HCT116 (cell line): ENCODE measurements around the gene DLG2. TPM values are rescaled to one million over a fixed set of nuclear protein-coding genes. Genes with fewer than 3 reads are reported as not detected.

Source experiments
- ATAC-seq: fragments of 200-7000 bp; cut with Tn5 transposase; 2 replicates; pipeline ENCODE4 v1.9.1; 2020; ENCODE audit warnings: mild to moderate bottlenecking, moderate library complexity
- BruUV-seq: library from RNA; stranded (reverse); fragments of 400-500 nt; replicated peaks from 2 replicates; lab custom pipeline; 2021; lab: Mats Ljungman, UMichigan
- CTCF ChIA-PET: fragments of 300-600 bp; sonication (Branson Sonifier 250); formaldehyde crosslinking; loops from one replicate; lab custom pipeline; 2021; ENCODE audit warnings: antibody characterized with exemption; lab: Charles Lee
- POLR2A ChIA-PET: fragments of 300-600, 350-600 bp; sonication (Branson Sonifier 250); formaldehyde crosslinking; loops from one replicate; lab custom pipeline; 2021; ENCODE audit warnings: antibody characterized with exemption; lab: Charles Lee
- RAD21 ChIA-PET, 2 experiments: fragments of 300-600 bp; sonication (Branson Sonifier 250); formaldehyde crosslinking; loops; one replicate each; lab custom pipeline; 2023; ENCODE audit warnings: low total read pairs in 2 of 2; ENCODE audit not compliant: uncharacterized antibody in 2 of 2, unreplicated experiment in 2 of 2, low non-redundant PET in 1 of 2; lab: Charles Lee
- DNase-seq: peaks from one replicate; pipeline ENCODE4 v3.0.0-alpha.2; 2010; ENCODE audit warnings: low read depth, low spot score
- H2AFZ ChIP-seq: fragments of 200-600 bp; shearing (Covaris generic), sonication (generic); 2 replicates; pipeline ENCODE4 v1.6.1; 2017; ENCODE audit warnings: low read depth, mixed run types, mixed read lengths, antibody characterized with exemption, low read length; ENCODE audit not compliant: poor library complexity, severe bottlenecking
- H3K27ac ChIP-seq: 2 replicates; pipeline ENCODE4 v1.5.1; 2012; ENCODE audit warnings: low read depth, low read length
- H3K27me3 ChIP-seq: fragments of 200-600 bp; sonication (generic); 2 replicates; pipeline ENCODE4 v1.6.1; 2016; ENCODE audit warnings: mixed run types, low read length, mixed read lengths; ENCODE audit not compliant: insufficient read depth
- H3K36me3 ChIP-seq, 2 experiments: fragments of 200-500 bp in 1 of 2; fragments of 200-600 bp in 1 of 2; sonication (Bioruptor generic) in 1 of 2; sonication (generic) in 1 of 2; 2 replicates each; pipeline versions ENCODE4 v1.5.1 to v1.6.1; 2014 to 2016; ENCODE audit warnings: low read length in 2 of 2, inconsistent platforms in 1 of 2, mixed read lengths in 1 of 2, mixed run types in 1 of 2; ENCODE audit not compliant: insufficient read depth in 2 of 2, control insufficient read depth in 1 of 2
- H3K4me1 ChIP-seq, 2 experiments: fragments of 200-600 bp in 1 of 2; sonication (generic) in 1 of 2; 2 replicates each; pipeline versions ENCODE4 v1.5.1 to v1.6.1; 2012 to 2017; ENCODE audit warnings: low read length in 2 of 2, inconsistent platforms in 1 of 2, mild to moderate bottlenecking in 1 of 2, mixed read lengths in 1 of 2, mixed run types in 1 of 2, moderate library complexity in 1 of 2; ENCODE audit not compliant: insufficient read depth in 2 of 2, control insufficient read depth in 1 of 2
- H3K4me2 ChIP-seq: fragments of 200-600 bp; sonication (generic); 2 replicates; pipeline ENCODE4 v1.6.1; 2017; ENCODE audit warnings: mixed run types, low read length, mixed read lengths
- H3K4me3 ChIP-seq, 2 experiments: fragments of 200-600 bp in 1 of 2; sonication (generic) in 1 of 2; replicated peaks in 1 of 2; 2 replicates each; pipeline ENCODE4 v1.5.1; 2011 to 2016; ENCODE audit warnings: low read length in 2 of 2, control low read depth in 1 of 2, low read depth in 1 of 2, mild to moderate bottlenecking in 1 of 2, mixed read lengths in 1 of 2, mixed run types in 1 of 2
- H3K79me2 ChIP-seq: fragments of 200-600 bp; sonication (generic); 2 replicates; pipeline ENCODE4 v1.6.1; 2017; ENCODE audit warnings: mild to moderate bottlenecking, mixed run types, low read length, moderate library complexity, mixed read lengths; ENCODE audit not compliant: insufficient read depth
- H3K9ac ChIP-seq: fragments of 200-600 bp; sonication (generic); 2 replicates; pipeline ENCODE4 v1.6.1; 2016; ENCODE audit warnings: low read length, mixed read lengths
- H3K9me2 ChIP-seq: fragments of 200-600 bp; sonication (generic), shearing (Covaris generic); 2 replicates; pipeline ENCODE4 v1.6.1; 2017; ENCODE audit warnings: mixed run types, mild to moderate bottlenecking, moderate library complexity; ENCODE audit not compliant: insufficient read depth
- H3K9me3 ChIP-seq, 2 experiments: fragments of 200-500 bp in 1 of 2; fragments of 200-600 bp in 1 of 2; sonication (Bioruptor generic) in 1 of 2; sonication (generic) in 1 of 2; 2 replicates each; pipeline ENCODE4 v1.6.1; 2014 to 2017; ENCODE audit warnings: low read length in 2 of 2, mixed read lengths in 2 of 2, inconsistent platforms in 1 of 2, low read depth in 1 of 2, mild to moderate bottlenecking in 1 of 2, mixed run types in 1 of 2, moderate library complexity in 1 of 2; ENCODE audit not compliant: control insufficient read depth in 1 of 2, insufficient read depth in 1 of 2
- H4K20me1 ChIP-seq: fragments of 200-600 bp; sonication (generic), shearing (Covaris generic); 2 replicates; pipeline ENCODE4 v1.6.1; 2017; ENCODE audit warnings: mixed run types, mild to moderate bottlenecking, moderate library complexity; ENCODE audit not compliant: insufficient read depth
- ATF3 ChIP-seq: IDR thresholded peaks from 2 replicates; pipeline ENCODE4 v1.6.1; 2012
- CTCF ChIP-seq, 3 experiments: fragments of 200-600 bp in 1 of 3; sonication (generic) in 1 of 3; IDR thresholded peaks in 2 of 3; conservative IDR thresholded peaks in 1 of 3; 2 replicates each; pipeline ENCODE4 v1.5.1; 2012 to 2017; ENCODE audit warnings: low read depth in 2 of 3, low read length in 2 of 3, antibody characterized with exemption in 1 of 3, borderline replicate concordance in 1 of 3, control low read depth in 1 of 3, mild to moderate bottlenecking in 1 of 3, mixed read lengths in 1 of 3, mixed run types in 1 of 3, moderate library complexity in 1 of 3; ENCODE audit not compliant: insufficient read depth in 1 of 3
- EGR1 ChIP-seq: IDR thresholded peaks from 2 replicates; pipeline ENCODE4 v1.6.1; 2012; ENCODE audit warnings: low read depth
- ELF1 ChIP-seq: IDR thresholded peaks from 2 replicates; pipeline ENCODE4 v1.6.1; 2012; ENCODE audit warnings: low read depth, borderline replicate concordance
- EZH2 ChIP-seq: fragments of 200-600 bp; sonication (generic); IDR thresholded peaks from 2 replicates; pipeline ENCODE4 v1.6.1; 2017; ENCODE audit warnings: antibody characterized with exemption, mixed run types
- EZH2phosphoT487 ChIP-seq: fragments of 200-600 bp; IDR thresholded peaks from 2 replicates; pipeline ENCODE4 v1.6.1; 2018; ENCODE audit warnings: antibody characterized with exemption, borderline replicate concordance
- POLR2AphosphoS5 ChIP-seq: IDR thresholded peaks from 2 replicates; pipeline ENCODE4 v1.6.1; 2011; ENCODE audit warnings: mild to moderate bottlenecking, low read depth, low read length, moderate library complexity
- RAD21 ChIP-seq: IDR thresholded peaks from 2 replicates; pipeline ENCODE4 v1.6.1; 2012; ENCODE audit warnings: low read depth, mild to moderate bottlenecking
- REST ChIP-seq: IDR thresholded peaks from 2 replicates; pipeline ENCODE4 v1.6.1; 2012; ENCODE audit warnings: low read depth
- SIN3A ChIP-seq: IDR thresholded peaks from 2 replicates; pipeline ENCODE4 v1.6.1; 2012; ENCODE audit warnings: low read depth
- SP1 ChIP-seq: IDR thresholded peaks from 2 replicates; pipeline ENCODE4 v1.6.1; 2012; ENCODE audit warnings: low read depth
- SRF ChIP-seq: IDR thresholded peaks from 2 replicates; pipeline ENCODE4 v1.6.1; 2012; ENCODE audit warnings: low read depth
- TCF7L2 ChIP-seq: IDR thresholded peaks from 2 replicates; pipeline ENCODE4 v1.7.0; 2011; ENCODE audit warnings: borderline replicate concordance, inconsistent platforms; ENCODE audit not compliant: insufficient read depth, insufficient read length; ENCODE audit errors: extremely low read depth
- YY1 ChIP-seq: IDR thresholded peaks from 2 replicates; pipeline ENCODE4 v1.6.1; 2011; ENCODE audit warnings: low read length, low read depth, moderate library complexity, mild to moderate bottlenecking; ENCODE audit not compliant: insufficient replicate concordance; ENCODE audit errors: extremely low read depth
- ZBTB33 ChIP-seq: IDR thresholded peaks from 2 replicates; pipeline ENCODE4 v1.6.1; 2011; ENCODE audit warnings: mild to moderate bottlenecking, low read length, moderate library complexity; ENCODE audit not compliant: insufficient replicate concordance; ENCODE audit errors: extremely low read depth
- ZFX ChIP-seq: fragments of 450-650 bp; IDR thresholded peaks from 2 replicates; pipeline ENCODE4 v1.6.1; 2017
- ZNF274 ChIP-seq: fragments of 200-500 bp; sonication (Bioruptor generic); IDR thresholded peaks from 2 replicates; pipeline ENCODE4 v1.6.1; 2014; ENCODE audit warnings: mild to moderate bottlenecking, low read depth, low read length, inconsistent platforms
- intact Hi-C: fragments of 100-400 bp; cut with micrococcal nuclease; formaldehyde crosslinking; loops from 2 replicates; pipeline ENCODE4 v1.10.0; 2022
- total RNA-seq: library from RNA; stranded (reverse); gene quantifications from one replicate; pipeline ENCODE4 v1.2.1, GENCODE V29; 2021; ENCODE audit not compliant: unreplicated experiment

Gene DLG2
- total RNA-seq, 1 experiment from 2014 or later, result 2.4 TPM

GRCh38 chr11:83956119-83956697 lies 1670.9 kb downstream of the DLG2 start (continued):
- TF ChIP-seq CTCF (IDR thresholded peaks at IDR 0.05 in 2 of 3, conservative IDR thresholded peaks at IDR 0.05 in 1 of 3; ENCODE audit: borderline replicate concordance in 1 of 3, insufficient read depth in 1 of 3, low read depth in 2 of 3, low read length in 2 of 3) (no peak), TCF7L2 (no peak), RAD21 (no peak), ZBTB33 (no peak), EZH2phosphoT487 (no peak), SRF (no peak), EGR1 (no peak)
- TF ChIP-seq, all 23 proteins: peak for 0

- Histone ChIP-seq H3K27ac (no peak overlapping the region), H3K9me3 (no peaks in the 10 kb centered on the region), H3K79me2 (no peaks in the 10 kb centered on the region), H3K9ac (no peak overlapping the region), H3K4me1 (no peaks in the 10 kb centered on the region), H2AFZ (no peak overlapping the region), H3K4me2 (no peak overlapping the region), H3K36me3 (no peaks in the 10 kb centered on the region), H3K9me2 (no peaks in the 10 kb centered on the region), H3K27me3 (no peaks in the 10 kb centered on the region), H4K20me1 (no peaks in the 10 kb centered on the region), H3K4me3 (no peak overlapping the region)
- ChIA-PET CTCF (no interaction called here), RAD21 (no interaction called here), POLR2A (no interaction called here)
- BruUV-seq, result no TSS peak
- DNase-seq (no peak), ATAC-seq (no peak)
- intact Hi-C loops, result no loop called here
- TF ChIP-seq TCF7L2 (no peak), SP1 (no peak), SRF (no peak), YY1 (no peak), ZNF274 (no peak), ZFX (no peak), RAD21 (no peak), EZH2 (no peak), POLR2AphosphoS5 (no peak), EZH2phosphoT487 (no peak), ELF1 (no peak), REST (no peak), SIN3A (no peak), ATF3 (no peak)
These were observed 1672.4 kb downstream of the DLG2 start for GRCh38 chr11:83954780-83955179.
